GM12878 (cell line): ENCODE measurements around the gene ASAP2. TPM values are rescaled to one million over a fixed set of nuclear protein-coding genes. Genes with fewer than 3 reads are reported as not detected.

Experiments used
- ATAC-seq: fragments of 200-7000 bp; cut with Tn5 transposase; 3 replicates; pipeline ENCODE4 v1.9.1; 2020; ENCODE audit warnings: mild to moderate bottlenecking, moderate library complexity
- BruUV-seq: library from RNA; stranded (reverse); fragments of 400-500 nt; replicated peaks from 2 replicates; lab custom pipeline; 2021; lab: Mats Ljungman, UMichigan
- CTCF ChIA-PET: fragments of 300-600 bp; sonication (Branson Sonifier 250); formaldehyde crosslinking; extraction: SDS; loops from one replicate; lab custom pipeline; 2021; ENCODE audit warnings: inconsistent platforms; lab: Yijun Ruan, JAX
- POLR2A ChIA-PET: fragments of 350-600 bp; formaldehyde crosslinking; extraction: SDS; loops from one replicate; lab custom pipeline; 2021; ENCODE audit warnings: inconsistent platforms; lab: Charles Lee
- RAD21 ChIA-PET: fragments of 300-600 bp; sonication (Branson Sonifier 250); formaldehyde crosslinking; loops from one replicate; lab custom pipeline; 2023; ENCODE audit warnings: antibody characterized with exemption; ENCODE audit not compliant: unreplicated experiment; lab: Charles Lee
- SMC1A ChIA-PET: fragments of 300-600 bp; sonication (Branson Sonifier 250); formaldehyde crosslinking; loops from one replicate; lab custom pipeline; 2023; ENCODE audit not compliant: unreplicated experiment, uncharacterized antibody; lab: Charles Lee
- DNase-seq: peaks from one replicate; pipeline ENCODE4 v3.0.0-alpha.2; 2011; ENCODE audit warnings: low read depth, low spot score
- FAIRE-seq: peaks from 3 replicates; lab custom pipeline; 2011; peaks lifted over from hg19 to GRCh38; lab: Jason Lieb, UNC
- H2AFZ ChIP-seq: 2 replicates; pipeline ENCODE4 v1.6.0; 2011; ENCODE audit warnings: low read depth, low read length, control low read depth; ENCODE audit not compliant: control insufficient read depth
- H3K27ac ChIP-seq: 2 replicates; pipeline ENCODE4 v1.5.1; 2011; ENCODE audit warnings: control low read depth; ENCODE audit not compliant: control insufficient read depth, insufficient read depth
- H3K27me3 ChIP-seq, 2 experiments: replicated peaks in 1 of 2; 2 replicates each; pipeline versions ENCODE4 v1.6.0 to v1.6.1; 2011; ENCODE audit warnings: low read length in 1 of 2; ENCODE audit not compliant: control insufficient read depth in 2 of 2, insufficient read depth in 2 of 2
- H3K36me3 ChIP-seq, 2 experiments: 2 replicates each; pipeline ENCODE4 v1.5.1; 2011; ENCODE audit warnings: low read length in 1 of 2; ENCODE audit not compliant: control insufficient read depth in 2 of 2, insufficient read depth in 2 of 2
- H3K4me1 ChIP-seq: 2 replicates; pipeline ENCODE4 v1.6.1; 2011; ENCODE audit warnings: mild to moderate bottlenecking, low read length, moderate library complexity, mixed read lengths; ENCODE audit not compliant: control insufficient read depth, insufficient read depth
- H3K4me2 ChIP-seq: 2 replicates; pipeline ENCODE4 v1.6.0; 2011; ENCODE audit warnings: control low read depth; ENCODE audit not compliant: control insufficient read depth, insufficient read depth
- H3K4me3 ChIP-seq: fragments of 200-600 bp; sonication (generic); 2 replicates; pipeline ENCODE4 v1.5.1; 2016
- H3K79me2 ChIP-seq: 2 replicates; pipeline ENCODE4 v1.6.0; 2011; ENCODE audit warnings: low read length; ENCODE audit not compliant: control insufficient read depth, insufficient read depth
- H3K9ac ChIP-seq: 2 replicates; pipeline ENCODE4 v1.8.0; 2011; ENCODE audit warnings: low read length, control low read depth, mixed read lengths; ENCODE audit not compliant: control insufficient read depth, insufficient read depth
- H3K9me3 ChIP-seq: replicated peaks from 3 replicates; pipeline ENCODE4 v1.5.1; 2011; ENCODE audit warnings: mild to moderate bottlenecking, low read length; ENCODE audit not compliant: control insufficient read depth, insufficient read depth
- H4K20me1 ChIP-seq: 2 replicates; pipeline ENCODE4 v1.6.0; 2011; ENCODE audit not compliant: control insufficient read depth, insufficient read depth
- CTCF ChIP-seq, 3 experiments: IDR thresholded peaks in 2 of 3; conservative IDR thresholded peaks in 1 of 3; 2 replicates each; pipeline ENCODE4 v1.5.1; 2011; ENCODE audit warnings: low read depth in 3 of 3, low read length in 3 of 3, mild to moderate bottlenecking in 3 of 3, control low read depth in 2 of 3, moderate library complexity in 2 of 3, inconsistent platforms in 1 of 3, mixed read lengths in 1 of 3; ENCODE audit not compliant: control insufficient read depth in 2 of 3, insufficient read depth in 1 of 3; ENCODE audit errors: extremely low read depth in 1 of 3
- FOXM1 ChIP-seq: IDR thresholded peaks from 2 replicates; pipeline ENCODE4 v1.6.1; 2012; ENCODE audit warnings: low read depth, mild to moderate bottlenecking, inconsistent platforms, low read length, moderate library complexity
- HDGF ChIP-seq: fragments of 450-650 bp; IDR thresholded peaks from 2 replicates; pipeline ENCODE4 v1.6.1; 2016; ENCODE audit warnings: antibody characterized with exemption
- IKZF1 ChIP-seq: fragments of 450-650 bp; conservative IDR thresholded peaks from 2 replicates; pipeline ENCODE4 v1.6.1; 2017; ENCODE audit warnings: antibody characterized with exemption, mild to moderate bottlenecking
- IRF4 ChIP-seq: IDR thresholded peaks from 2 replicates; pipeline ENCODE4 v1.6.1; 2011; ENCODE audit warnings: low read depth, low read length
- MAX ChIP-seq: IDR thresholded peaks from 2 replicates; pipeline ENCODE4 v1.6.1; 2012; ENCODE audit warnings: low read depth, low read length, improper control_type of control experiment
- PAX5 ChIP-seq: IDR thresholded peaks from 2 replicates; pipeline ENCODE4 v1.6.1; 2011; ENCODE audit warnings: low read depth, low read length, borderline replicate concordance
- RUNX3 ChIP-seq: IDR thresholded peaks from 2 replicates; pipeline ENCODE4 v1.6.1; 2012; ENCODE audit warnings: low read length, inconsistent platforms
- STAT1 ChIP-seq: fragments of 450-650 bp; conservative IDR thresholded peaks from 2 replicates; pipeline ENCODE4 v1.6.1; 2014; ENCODE audit warnings: antibody characterized with exemption, mild to moderate bottlenecking
- STAT3 ChIP-seq: IDR thresholded peaks from 2 replicates; pipeline ENCODE4 v1.6.1; 2011; ENCODE audit warnings: low read depth, low read length, improper control_type of control experiment
- TCF12 ChIP-seq: IDR thresholded peaks from 2 replicates; pipeline ENCODE4 v1.6.1; 2011; ENCODE audit warnings: low read depth, mild to moderate bottlenecking, low read length
- ZNF24 ChIP-seq: fragments of 450-650 bp; IDR thresholded peaks from 2 replicates; pipeline ENCODE4 v1.6.1; 2017; ENCODE audit warnings: antibody characterized with exemption, mild to moderate bottlenecking
- ZNF592 ChIP-seq: fragments of 450-650 bp; IDR thresholded peaks from 2 replicates; pipeline ENCODE4 v1.6.1; 2017; ENCODE audit warnings: mild to moderate bottlenecking, moderate library complexity
- WGBS: methylation state at CpG from one replicate; pipeline ENCODE4 v1.1.6; 2016; ENCODE audit warnings: low lambda C conversion rate; ENCODE audit not compliant: insufficient replicate concordance, insufficient coverage; ENCODE audit errors: missing lambda C conversion rate; 5-methylcytosine and 5-hydroxymethylcytosine counted together
- in situ Hi-C: fragments of 300-500 bp; cut with MboI; formaldehyde crosslinking; loops from 9 replicates; pipeline ENCODE4 v1.14.3; 2018; ENCODE audit warnings: mixed read lengths
- intact Hi-C: fragments of 100-400 bp; cut with micrococcal nuclease; formaldehyde crosslinking; loops from one replicate; pipeline ENCODE4 v1.14.2; 2022; ENCODE audit not compliant: unreplicated experiment
- polyA plus RNA-seq, 11 experiments: library from polyadenylated mRNA; depleted of rRNA in 4 of 11; unstranded in 6 of 11; stranded (reverse) in 5 of 11; fragments of >200 nt; fragmentation: Nextera tagmentation in 4 of 11; fragmentation: Illumina TruSeq in 1 of 11; extraction: Ambion mirVana in 4 of 11; extraction: Trizol in 1 of 11; gene quantifications; 1 replicate in 1 of 11; 2 replicates in 10 of 11; pipeline versions ENCODE4 v1.2.1 to v1.2.3, GENCODE V29; 2011 to 2016; ENCODE audit warnings: inconsistent platforms in 2 of 11, missing spikeins in 2 of 11, low read depth in 1 of 11
- total RNA-seq, 4 experiments: library from RNA; depleted of rRNA in 3 of 4; stranded (reverse); fragments of >200 nt in 3 of 4; fragmentation: Illumina TruSeq in 1 of 4; extraction: Trizol in 1 of 4; gene quantifications; 2 replicates each; pipeline versions ENCODE4 v1.2.1 to v1.2.3, GENCODE V29; 2013 to 2021
- TF ChIP-seq, protein P1 (sequence below): IDR thresholded peaks from 2 replicates; pipeline ENCODE4 v1.6.1; 2012; ENCODE audit warnings: mild to moderate bottlenecking, low read depth, low read length
- TF ChIP-seq, protein P2 (sequence below): IDR thresholded peaks from 2 replicates; pipeline ENCODE4 v1.6.1; 2011; ENCODE audit warnings: borderline replicate concordance, low read depth, mild to moderate bottlenecking, moderate library complexity, mixed read lengths, low read length; ENCODE audit not compliant: insufficient read depth; ENCODE audit errors: extremely low read length

The ASAP2 gene
- total and polyA plus RNA-seq, 10 of the 15 experiments (the other 5 are each of a cell fraction or from before 2014, with no cell fraction given): 0.05 to 0.27 (median 0.07) TPM; not detected in 4

GRCh38 chr2:9390991-9391390, 184.4 kb downstream of the ASAP2 start:
- ChIA-PET POLR2A (no interaction called here), SMC1A (no interaction called here), CTCF (no interaction called here), RAD21 (no interaction called here)
- no TSS peak for BruUV-seq
- no peak overlapping the region for H2AFZ ChIP-seq
- H4K20me1 ChIP-seq: no peaks in the 10 kb centered on the region
- intact Hi-C loops (no loop called here), in situ Hi-C loops (no loop called here)
- FAIRE-seq: no peak
- H3K27ac ChIP-seq: no peak overlapping the region
- no peaks in the 10 kb centered on the region for H3K36me3 ChIP-seq
- no peaks in the 10 kb centered on the region for H3K79me2 ChIP-seq
- no peaks in the 10 kb centered on the region; a peak in 2 of 4 replicates for H3K27me3 ChIP-seq
- H3K9ac ChIP-seq: no peak overlapping the region
- H3K4me1 ChIP-seq: no peaks in the 10 kb centered on the region
- H3K9me3 ChIP-seq: no peaks in the 10 kb centered on the region; the same call in 2 of the 3 replicates
- 56% methylated on average over 19 of the region's 19 CpGs for WGBS
- no peak for ATAC-seq
- no peak overlapping the region for H3K4me2 ChIP-seq
- no peak overlapping the region for H3K4me3 ChIP-seq
- DNase-seq: no peak
- TF ChIP-seq ZNF592 (no peak), HDGF (no peak), IRF4 (no peak), STAT1 (no peak), TCF12 (no peak), IKZF1 (no peak), PAX5 (no peak), FOXM1 (no peak), RUNX3 (no peak), MAX (no peak), CTCF (IDR thresholded peaks at IDR 0.05 in 2 of 3, conservative IDR thresholded peaks at IDR 0.05 in 1 of 3; ENCODE audit: control insufficient read depth in 2 of 3, extremely low read depth in 1 of 3, insufficient read depth in 1 of 3, low read depth in 3 of 3, low read length in 3 of 3) (no peak), STAT3 (no peak), ZNF24 (no peak)
- TF ChIP-seq, protein P1, sequence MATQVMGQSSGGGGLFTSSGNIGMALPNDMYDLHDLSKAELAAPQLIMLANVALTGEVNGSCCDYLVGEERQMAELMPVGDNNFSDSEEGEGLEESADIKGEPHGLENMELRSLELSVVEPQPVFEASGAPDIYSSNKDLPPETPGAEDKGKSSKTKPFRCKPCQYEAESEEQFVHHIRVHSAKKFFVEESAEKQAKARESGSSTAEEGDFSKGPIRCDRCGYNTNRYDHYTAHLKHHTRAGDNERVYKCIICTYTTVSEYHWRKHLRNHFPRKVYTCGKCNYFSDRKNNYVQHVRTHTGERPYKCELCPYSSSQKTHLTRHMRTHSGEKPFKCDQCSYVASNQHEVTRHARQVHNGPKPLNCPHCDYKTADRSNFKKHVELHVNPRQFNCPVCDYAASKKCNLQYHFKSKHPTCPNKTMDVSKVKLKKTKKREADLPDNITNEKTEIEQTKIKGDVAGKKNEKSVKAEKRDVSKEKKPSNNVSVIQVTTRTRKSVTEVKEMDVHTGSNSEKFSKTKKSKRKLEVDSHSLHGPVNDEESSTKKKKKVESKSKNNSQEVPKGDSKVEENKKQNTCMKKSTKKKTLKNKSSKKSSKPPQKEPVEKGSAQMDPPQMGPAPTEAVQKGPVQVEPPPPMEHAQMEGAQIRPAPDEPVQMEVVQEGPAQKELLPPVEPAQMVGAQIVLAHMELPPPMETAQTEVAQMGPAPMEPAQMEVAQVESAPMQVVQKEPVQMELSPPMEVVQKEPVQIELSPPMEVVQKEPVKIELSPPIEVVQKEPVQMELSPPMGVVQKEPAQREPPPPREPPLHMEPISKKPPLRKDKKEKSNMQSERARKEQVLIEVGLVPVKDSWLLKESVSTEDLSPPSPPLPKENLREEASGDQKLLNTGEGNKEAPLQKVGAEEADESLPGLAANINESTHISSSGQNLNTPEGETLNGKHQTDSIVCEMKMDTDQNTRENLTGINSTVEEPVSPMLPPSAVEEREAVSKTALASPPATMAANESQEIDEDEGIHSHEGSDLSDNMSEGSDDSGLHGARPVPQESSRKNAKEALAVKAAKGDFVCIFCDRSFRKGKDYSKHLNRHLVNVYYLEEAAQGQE: no peak
- TF ChIP-seq, protein P2, sequence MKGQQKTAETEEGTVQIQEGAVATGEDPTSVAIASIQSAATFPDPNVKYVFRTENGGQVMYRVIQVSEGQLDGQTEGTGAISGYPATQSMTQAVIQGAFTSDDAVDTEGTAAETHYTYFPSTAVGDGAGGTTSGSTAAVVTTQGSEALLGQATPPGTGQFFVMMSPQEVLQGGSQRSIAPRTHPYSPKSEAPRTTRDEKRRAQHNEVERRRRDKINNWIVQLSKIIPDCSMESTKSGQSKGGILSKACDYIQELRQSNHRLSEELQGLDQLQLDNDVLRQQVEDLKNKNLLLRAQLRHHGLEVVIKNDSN: no peak
